Mesenchymal stem cell (in vitro differentiated cells and primary cell): Measurements from ENCODE around the gene CCL8.

Source experiments
- DNase-seq: peaks from one replicate; pipeline ENCODE4 v3.0.0-alpha.2; 2013
- H2AFZ ChIP-seq: one replicate; pipeline ENCODE4 v1.6.1; 2013; ENCODE audit warnings: low read depth, mild to moderate bottlenecking, control low read depth, inconsistent platforms, low read length, moderate library complexity
- H2AK5ac ChIP-seq: 2 replicates; pipeline ENCODE4 v1.6.1; 2013; ENCODE audit warnings: low read length, moderate library complexity, mild to moderate bottlenecking, inconsistent platforms; ENCODE audit not compliant: severe bottlenecking
- H2BK120ac ChIP-seq: one replicate; pipeline ENCODE4 v1.6.1; 2013; ENCODE audit warnings: low read depth, mild to moderate bottlenecking, inconsistent platforms, low read length, moderate library complexity
- H2BK12ac ChIP-seq, 2 experiments: one replicate each; pipeline ENCODE4 v1.6.1; 2013; ENCODE audit warnings: inconsistent platforms in 2 of 2, low read length in 2 of 2, mild to moderate bottlenecking in 2 of 2, moderate library complexity in 2 of 2, control low read depth in 1 of 2
- H2BK15ac ChIP-seq: one replicate; pipeline ENCODE4 v1.6.1; 2013; ENCODE audit warnings: mild to moderate bottlenecking, low read depth, inconsistent platforms; ENCODE audit not compliant: poor library complexity, severe bottlenecking
- H2BK5ac ChIP-seq: 2 replicates; pipeline ENCODE4 v1.6.1; 2013; ENCODE audit warnings: low read depth, mild to moderate bottlenecking, low read length, control low read depth, inconsistent platforms; ENCODE audit not compliant: poor library complexity, severe bottlenecking
- H3K14ac ChIP-seq, 2 experiments: one replicate each; pipeline ENCODE4 v1.6.1; 2013; ENCODE audit warnings: inconsistent platforms in 2 of 2, low read length in 2 of 2, control low read depth in 1 of 2, mild to moderate bottlenecking in 1 of 2, moderate library complexity in 1 of 2
- H3K18ac ChIP-seq, 2 experiments: one replicate each; pipeline ENCODE4 v1.6.1; 2013; ENCODE audit warnings: inconsistent platforms in 2 of 2, low read length in 2 of 2, control low read depth in 1 of 2, low read depth in 1 of 2, mild to moderate bottlenecking in 1 of 2
- H3K23ac ChIP-seq, 2 experiments: one replicate each; pipeline ENCODE4 v1.6.1; 2013; ENCODE audit warnings: inconsistent platforms in 2 of 2, low read length in 2 of 2, mild to moderate bottlenecking in 2 of 2, moderate library complexity in 2 of 2, control low read depth in 1 of 2
- H3K27ac ChIP-seq: 2 replicates; pipeline ENCODE4 v1.5.1; 2013; ENCODE audit warnings: mild to moderate bottlenecking, moderate library complexity, low read length, control low read depth, inconsistent platforms; ENCODE audit not compliant: poor library complexity, severe bottlenecking
- H3K27me3 ChIP-seq, 2 experiments: 2 replicates each; pipeline versions ENCODE4 v1.6.1 to v1.7.0; 2013; ENCODE audit warnings: low read length in 2 of 2, mild to moderate bottlenecking in 2 of 2, moderate library complexity in 2 of 2, control low read depth in 1 of 2, inconsistent platforms in 1 of 2; ENCODE audit not compliant: control insufficient read depth in 1 of 2, insufficient read depth in 1 of 2
- H3K36me3 ChIP-seq, 2 experiments: 2 replicates each; pipeline versions ENCODE4 v1.6.1 to v1.7.0; 2013; ENCODE audit warnings: low read length in 2 of 2, control low read depth in 1 of 2, inconsistent platforms in 1 of 2, low read depth in 1 of 2, mild to moderate bottlenecking in 1 of 2; ENCODE audit not compliant: insufficient read depth in 2 of 2, control insufficient read depth in 1 of 2
- H3K4ac ChIP-seq, 2 experiments: one replicate each; pipeline ENCODE4 v1.6.1; 2013; ENCODE audit warnings: inconsistent platforms in 2 of 2, low read length in 2 of 2, mild to moderate bottlenecking in 2 of 2, moderate library complexity in 2 of 2, control low read depth in 1 of 2, low read depth in 1 of 2
- H3K4me1 ChIP-seq: 2 replicates; pipeline ENCODE4 v1.6.1; 2013; ENCODE audit warnings: low read depth, low read length, control low read depth; ENCODE audit not compliant: control insufficient read depth, insufficient read depth
- H3K4me2 ChIP-seq: 2 replicates; pipeline ENCODE4 v1.6.1; 2013; ENCODE audit warnings: low read length, mild to moderate bottlenecking, inconsistent platforms; ENCODE audit not compliant: poor library complexity, severe bottlenecking
- H3K4me3 ChIP-seq, 2 experiments: 2 replicates each; pipeline versions ENCODE4 v1.5.1 to v1.7.0; 2013; ENCODE audit warnings: low read length in 2 of 2, mild to moderate bottlenecking in 2 of 2, control low read depth in 1 of 2, low read depth in 1 of 2; ENCODE audit not compliant: insufficient read depth in 1 of 2
- H3K79me1 ChIP-seq: replicated peaks from 2 replicates; pipeline ENCODE4 v1.6.1; 2013; ENCODE audit warnings: mild to moderate bottlenecking, control low read depth, low read length, inconsistent platforms; ENCODE audit not compliant: poor library complexity, severe bottlenecking
- H3K9ac ChIP-seq: 2 replicates; pipeline ENCODE4 v1.7.0; 2013; ENCODE audit warnings: mild to moderate bottlenecking, low read length, moderate library complexity
- H3K9me3 ChIP-seq: 2 replicates; pipeline ENCODE4 v1.7.0; 2013; ENCODE audit warnings: mild to moderate bottlenecking, low read length; ENCODE audit not compliant: control insufficient read depth
- H4K8ac ChIP-seq: one replicate; pipeline ENCODE4 v1.6.1; 2013; ENCODE audit warnings: inconsistent platforms, mild to moderate bottlenecking, low read length, moderate library complexity
- H4K91ac ChIP-seq: one replicate; pipeline ENCODE4 v1.6.1; 2013; ENCODE audit warnings: mild to moderate bottlenecking, low read length, inconsistent platforms
- WGBS: methylation state at CpG from one replicate; pipeline ENCODE4 v1.1.7; 2013; ENCODE audit warnings: mixed read lengths; 5-methylcytosine and 5-hydroxymethylcytosine counted together

The CCL8 gene

GRCh38 chr17:34363183-34363661, 44.0 kb downstream of the CCL8 start, which contains the start of gene CCL1:
Gene CCL1, minus strand, starts transcription at chr17:34363233. Its CDS starts 72 bp downstream, at chr17:34363161.
- Histone ChIP-seq H3K23ac (no peak within 1 kb of the TSS), H2AFZ (no peak within 1 kb of the TSS), H3K9me3 (no peaks in the 10 kb centered on the region), H3K4me1 (no peaks in the 10 kb centered on the region), H4K8ac (no peak within 1 kb of the TSS), H3K79me1 (no peaks in the 10 kb centered on the region), H2BK120ac (no peak within 1 kb of the TSS), H3K18ac (no peak within 1 kb of the TSS), H3K27me3 (peaks cover 0 to 61% of the 10 kb centered on the region in 2 experiments), H3K4me2 (no peak within 1 kb of the TSS), H3K4me3 (no peak within 1 kb of the TSS), H4K91ac (no peak within 1 kb of the TSS), H3K9ac (no peak within 1 kb of the TSS), H2BK5ac (no peak within 1 kb of the TSS), H3K27ac (no peak within 1 kb of the TSS), H2BK12ac (no peak within 1 kb of the TSS), H3K14ac (no peak within 1 kb of the TSS), H3K36me3 (no peaks in the 10 kb centered on the region), H2BK15ac (no peak within 1 kb of the TSS), H2AK5ac (no peak within 1 kb of the TSS), H3K4ac (no peak within 1 kb of the TSS)
- DNase-seq = no peak
- WGBS = 55% methylated on average over 4 of the region's 5 CpGs

GRCh38 chr17:34364751-34365150, 45.5 kb downstream of the CCL8 start:
- H2BK15ac ChIP-seq = no peak overlapping the region
- H3K9ac ChIP-seq = no peak overlapping the region
- no peak overlapping the region for H3K4me3 ChIP-seq
- WGBS = 70% methylated on average over 2 of the region's 2 CpGs
- DNase-seq = no peak
- no peaks in the 10 kb centered on the region for H3K9me3 ChIP-seq
- H3K36me3 ChIP-seq = no peaks in the 10 kb centered on the region
- no peak overlapping the region for H2AFZ ChIP-seq
- no peak overlapping the region for H3K27ac ChIP-seq
- no peak overlapping the region for H2BK120ac ChIP-seq
- H3K4ac ChIP-seq = no peak overlapping the region
- no peak overlapping the region for H3K14ac ChIP-seq
- no peak overlapping the region for H4K8ac ChIP-seq
- H3K79me1 ChIP-seq = no peaks in the 10 kb centered on the region
- no peak overlapping the region for H2BK5ac ChIP-seq
- H3K23ac ChIP-seq = no peak overlapping the region
- H2AK5ac ChIP-seq = no peak overlapping the region
- no peak overlapping the region for H3K18ac ChIP-seq
- no peak overlapping the region for H2BK12ac ChIP-seq
- no peak overlapping the region for H4K91ac ChIP-seq
- peaks cover 0 to 70% of the 10 kb centered on the region in 2 experiments for H3K27me3 ChIP-seq
- no peaks in the 10 kb centered on the region for H3K4me1 ChIP-seq
- H3K4me2 ChIP-seq = no peak overlapping the region

- no peak overlapping the region for H2BK120ac ChIP-seq
- H3K4ac ChIP-seq = no peak overlapping the region
- H3K14ac ChIP-seq = no peak overlapping the region
- no peak overlapping the region for H2BK15ac ChIP-seq
- H2BK5ac ChIP-seq = no peak overlapping the region
- H2AK5ac ChIP-seq = no peak overlapping the region
- no peaks in the 10 kb centered on the region for H3K79me1 ChIP-seq
- H4K8ac ChIP-seq = no peak overlapping the region
- H3K9me3 ChIP-seq = no peaks in the 10 kb centered on the region
- no peak overlapping the region for H2AFZ ChIP-seq
- 67% methylated on average over 1 of the region's 2 CpGs for WGBS
- H4K91ac ChIP-seq = no peak overlapping the region
- H3K18ac ChIP-seq = no peak overlapping the region
- DNase-seq = no peak
- H2BK12ac ChIP-seq = no peak overlapping the region
- H3K27me3 ChIP-seq = peaks cover 0 to 70% of the 10 kb centered on the region in 2 experiments
- H3K4me1 ChIP-seq = no peaks in the 10 kb centered on the region
- H3K27ac ChIP-seq = no peak overlapping the region
- no peak overlapping the region for H3K9ac ChIP-seq
- H3K4me3 ChIP-seq = no peak overlapping the region
- no peak overlapping the region for H3K4me2 ChIP-seq
- H3K36me3 ChIP-seq = no peaks in the 10 kb centered on the region
- no peak overlapping the region for H3K23ac ChIP-seq
Measured at GRCh38 chr17:34365340-34365739, 46.1 kb downstream of the CCL8 start.

- Histone ChIP-seq H3K79me1 (no peaks in the 10 kb centered on the region), H3K4me3 (no peak overlapping the region), H4K8ac (no peak overlapping the region), H3K18ac (no peak overlapping the region), H3K9ac (no peak overlapping the region), H3K4ac (no peak overlapping the region), H3K4me1 (no peaks in the 10 kb centered on the region), H3K27me3 (peaks cover 0 to 70% of the 10 kb centered on the region in 2 experiments), H3K4me2 (no peak overlapping the region), H3K14ac (no peak overlapping the region), H3K36me3 (no peaks in the 10 kb centered on the region), H2BK5ac (no peak overlapping the region), H2BK120ac (no peak overlapping the region), H2BK12ac (no peak overlapping the region), H3K23ac (no peak overlapping the region), H2AFZ (no peak overlapping the region), H2BK15ac (no peak overlapping the region), H3K27ac (no peak overlapping the region), H4K91ac (no peak overlapping the region), H2AK5ac (no peak overlapping the region), H3K9me3 (no peaks in the 10 kb centered on the region)
- no peak for DNase-seq
- 25% methylated on average over 1 of the region's 1 CpG for WGBS
Measured at GRCh38 chr17:34366010-34366409, 46.8 kb downstream of the CCL8 start.
